GM19438 (cell line): ENCODE results near the gene LTBP1.
"Not testable (repeated sequence)": the region's sequence is repeated elsewhere in the genome, so short reads cannot be mapped to it uniquely, and the experiment has no call there.

Experiments
- ATAC-seq: cut with Tn5 transposase; IDR thresholded peaks from one replicate; pipeline ENCODE4 v1.9.1; 2021; ENCODE audit warnings: low read depth; ENCODE audit not compliant: unreplicated experiment

LTBP1 gene

GRCh38 chr2:33363325-33364298 lies 416.9 kb downstream of the LTBP1 start:
- no peak for ATAC-seq

GRCh38 chr2:33365264-33365970 lies 418.7 kb downstream of the LTBP1 start:
- ATAC-seq = no peak

- no peak for ATAC-seq
These were observed 419.7 kb downstream of the LTBP1 start for GRCh38 chr2:33366473-33366872.

- ATAC-seq = not testable (repeated sequence)
These were observed 421.8 kb downstream of the LTBP1 start for GRCh38 chr2:33368524-33368923.

- ATAC-seq = no peak
These were observed 422.4 kb downstream of the LTBP1 start for GRCh38 chr2:33369191-33369590.

GRCh38 chr2:33370636-33371265 lies 424.0 kb downstream of the LTBP1 start:
- ATAC-seq = no peak

- ATAC-seq = no peak
These were observed 424.7 kb downstream of the LTBP1 start for GRCh38 chr2:33371304-33372090.

- no peak for ATAC-seq
These were observed 426.3 kb downstream of the LTBP1 start for GRCh38 chr2:33372940-33373553.

GRCh38 chr2:33373986-33374385 lies 427.2 kb downstream of the LTBP1 start:
- no peak for ATAC-seq

- no peak for ATAC-seq
These were observed 428.3 kb downstream of the LTBP1 start for GRCh38 chr2:33375054-33375453.

GRCh38 chr2:33377048-33377447 lies 430.3 kb downstream of the LTBP1 start:
- no peak for ATAC-seq

GRCh38 chr2:33378556-33379210 lies 431.9 kb downstream of the LTBP1 start:
- ATAC-seq = no peak

- no peak for ATAC-seq
These were observed 433.4 kb downstream of the LTBP1 start for GRCh38 chr2:33380001-33380609.

GRCh38 chr2:33380719-33381118 lies 434.0 kb downstream of the LTBP1 start:
- ATAC-seq = no peak

GRCh38 chr2:33381301-33381858 lies 434.6 kb downstream of the LTBP1 start:
- no peak for ATAC-seq

- no peak for ATAC-seq
These were observed 437.3 kb downstream of the LTBP1 start for GRCh38 chr2:33383855-33384598.

GRCh38 chr2:33384599-33384961 lies 437.8 kb downstream of the LTBP1 start:
- no peak for ATAC-seq

- ATAC-seq = no peak
These were observed 442.2 kb downstream of the LTBP1 start for GRCh38 chr2:33388996-33389395.
